ENCODE data around the gene ABCC4. TPM values are rescaled to one million over a fixed set of nuclear protein-coding genes. Genes with fewer than 3 reads are reported as not detected.

Gene ABCC4
- total RNA-seq, 2 donors from 2014 or later: 11.4 to 14.7 TPM

- intact Hi-C loops (cut with DNase I): no loop called here
- Histone ChIP-seq H3K27ac (no peak overlapping the region), H3K4me1 (no peaks in the 10 kb centered on the region), H3K4me3 (no peak overlapping the region), H3K9ac (ENCODE audit: low read depth in 2 of 2, low read length in 2 of 2) (no peak overlapping the region), H3K36me3 (no peaks in the 10 kb centered on the region), H3K9me3 (no peaks in the 10 kb centered on the region), H3K27me3 (no peaks in the 10 kb centered on the region)
- no peak for DNase-seq
- no peak for TF ChIP-seq CTCF (IDR thresholded peaks at IDR 0.05)
Measured at GRCh38 chr13:95032121-95032520, 269.1 kb downstream of the ABCC4 start.

- no peak overlapping the region for H3K9ac ChIP-seq (ENCODE audit: low read depth in 2 of 2, low read length in 2 of 2)
- H3K36me3 ChIP-seq: no peaks in the 10 kb centered on the region
- H3K27me3 ChIP-seq: no peaks in the 10 kb centered on the region
- H3K9me3 ChIP-seq: no peaks in the 10 kb centered on the region
- H3K4me1 ChIP-seq: no peaks in the 10 kb centered on the region
- intact Hi-C loops (cut with DNase I): no loop called here
- no peak overlapping the region for H3K4me3 ChIP-seq
- no peak for DNase-seq
- TF ChIP-seq CTCF (IDR thresholded peaks at IDR 0.05): no peak
- H3K27ac ChIP-seq: no peak overlapping the region
Measured at GRCh38 chr13:95030821-95031343, 270.4 kb downstream of the ABCC4 start.

- DNase-seq: no peak
- no peaks in the 10 kb centered on the region for H3K4me1 ChIP-seq
- H3K36me3 ChIP-seq: no peaks in the 10 kb centered on the region
- H3K4me3 ChIP-seq: no peak overlapping the region
- TF ChIP-seq CTCF (IDR thresholded peaks at IDR 0.05): no peak
- H3K27ac ChIP-seq: no peak overlapping the region
- intact Hi-C loops (cut with DNase I): no loop called here
- H3K9me3 ChIP-seq: no peaks in the 10 kb centered on the region
- H3K9ac ChIP-seq (ENCODE audit: low read depth in 2 of 2, low read length in 2 of 2): no peak overlapping the region
- H3K27me3 ChIP-seq: no peaks in the 10 kb centered on the region
Measured at GRCh38 chr13:95027638-95028037, 273.6 kb downstream of the ABCC4 start.

GRCh38 chr13:95025116-95025515, 276.1 kb downstream of the ABCC4 start:
- intact Hi-C loops (cut with DNase I): no loop called here
- TF ChIP-seq CTCF (IDR thresholded peaks at IDR 0.05): no peak
- Histone ChIP-seq H3K27ac (no peak overlapping the region), H3K4me1 (no peaks in the 10 kb centered on the region), H3K27me3 (no peaks in the 10 kb centered on the region), H3K4me3 (no peak overlapping the region), H3K9me3 (no peaks in the 10 kb centered on the region), H3K36me3 (no peaks in the 10 kb centered on the region), H3K9ac (ENCODE audit: low read depth in 2 of 2, low read length in 2 of 2) (no peak overlapping the region)
- no peak for DNase-seq

GRCh38 chr13:95023405-95023804, 277.8 kb downstream of the ABCC4 start:
- Histone ChIP-seq H3K9me3 (no peaks in the 10 kb centered on the region), H3K27ac (no peak overlapping the region), H3K4me1 (no peaks in the 10 kb centered on the region), H3K9ac (ENCODE audit: low read depth in 2 of 2, low read length in 2 of 2) (no peak overlapping the region), H3K27me3 (no peaks in the 10 kb centered on the region), H3K4me3 (no peak overlapping the region), H3K36me3 (no peaks in the 10 kb centered on the region)
- DNase-seq: no peak
- no peak for TF ChIP-seq CTCF (IDR thresholded peaks at IDR 0.05)
- intact Hi-C loops (cut with DNase I): no loop called here
